WTC11 (cell line): Measurements from ENCODE around the gene IRF8. TPM values are rescaled to one million over a fixed set of nuclear protein-coding genes. Genes with fewer than 3 reads are reported as not detected.

Experiments used
- ATAC-seq: fragments of 200-7000 bp; cut with Tn5 transposase; 2 replicates; pipeline ENCODE4 v1.10.0; 2021; ENCODE audit warnings: mild to moderate bottlenecking, moderate library complexity
- CTCF ChIA-PET: fragments of 300-600 bp; sonication (Branson Sonifier 250); formaldehyde crosslinking; loops from one replicate; lab custom pipeline; 2021; ENCODE audit warnings: antibody characterized with exemption; lab: Charles Lee
- POLR2A ChIA-PET: fragments of 350-600 bp; sonication (Branson Sonifier 250); formaldehyde crosslinking; loops from one replicate; lab custom pipeline; 2021; ENCODE audit warnings: antibody characterized with exemption; lab: Charles Lee
- DNase-seq: peaks from one replicate; pipeline ENCODE4 v3.0.0; 2021; ENCODE audit warnings: low spot score
- H3K27ac Mint-ChIP-seq: 2 replicates; pipeline ENCODE4 v1.8.0; 2021; ENCODE audit warnings: mixed read lengths
- H3K27me3 Mint-ChIP-seq: 2 replicates; pipeline ENCODE4 v1.8.0; 2021; ENCODE audit warnings: low read depth, mild to moderate bottlenecking, moderate library complexity, mixed read lengths
- H3K36me3 Mint-ChIP-seq: 2 replicates; pipeline ENCODE4 v1.8.0; 2021; ENCODE audit warnings: mixed read lengths
- H3K4me1 Mint-ChIP-seq: 2 replicates; pipeline ENCODE4 v1.8.0; 2022; ENCODE audit warnings: mixed read lengths
- H3K4me3 Mint-ChIP-seq: 2 replicates; pipeline ENCODE4 v1.8.0; 2021; ENCODE audit warnings: mild to moderate bottlenecking, moderate library complexity, mixed read lengths
- H3K9me3 Mint-ChIP-seq: 2 replicates; pipeline ENCODE4 v1.8.0; 2021; ENCODE audit warnings: mixed read lengths
- ATF6 ChIP-seq: sonication (generic); formaldehyde crosslinking; IDR thresholded peaks from 2 replicates; pipeline ENCODE4 v1.8.1; 2023; ENCODE audit warnings: mild to moderate bottlenecking, missing genetic modification reagents
- CREM ChIP-seq: sonication (generic); formaldehyde crosslinking; IDR thresholded peaks from 2 replicates; pipeline ENCODE4 v1.8.1; 2022; ENCODE audit warnings: mild to moderate bottlenecking, missing genetic modification reagents, moderate library complexity
- E2F1 ChIP-seq: sonication (generic); formaldehyde crosslinking; IDR thresholded peaks from 2 replicates; pipeline ENCODE4 v1.8.0; 2022; ENCODE audit warnings: mild to moderate bottlenecking, missing genetic modification reagents
- ELF4 ChIP-seq: sonication (generic); formaldehyde crosslinking; IDR thresholded peaks from 2 replicates; pipeline ENCODE4 v1.8.1; 2022; ENCODE audit warnings: low read depth, mild to moderate bottlenecking, moderate library complexity, missing genetic modification reagents
- GABPB1 ChIP-seq: sonication (generic); formaldehyde crosslinking; IDR thresholded peaks from 2 replicates; pipeline ENCODE4 v1.8.1; 2023; ENCODE audit warnings: mild to moderate bottlenecking, missing genetic modification reagents
- HMGXB4 ChIP-seq: sonication (generic); formaldehyde crosslinking; IDR thresholded peaks from 2 replicates; pipeline ENCODE4 v1.8.1; 2023; ENCODE audit warnings: mild to moderate bottlenecking, moderate library complexity, missing genetic modification reagents
- IRF1 ChIP-seq: sonication (generic); formaldehyde crosslinking; IDR thresholded peaks from 2 replicates; pipeline ENCODE4 v1.8.0; 2023; ENCODE audit warnings: missing genetic modification reagents
- NFATC4 ChIP-seq: fragments of 250-450 bp; sonication (Bioruptor Pico); IDR thresholded peaks from 2 replicates; pipeline ENCODE4 v1.9.0; 2021; ENCODE audit warnings: mild to moderate bottlenecking
- NR3C1 ChIP-seq: sonication (generic); formaldehyde crosslinking; conservative IDR thresholded peaks from 2 replicates; pipeline ENCODE4 v1.8.1; 2023; ENCODE audit warnings: low read depth, mild to moderate bottlenecking, missing genetic modification reagents
- TP53 ChIP-seq: sonication (generic); formaldehyde crosslinking; IDR thresholded peaks from 2 replicates; pipeline ENCODE4 v1.8.1; 2023; ENCODE audit warnings: mild to moderate bottlenecking, missing genetic modification reagents
- ZBTB21 ChIP-seq: sonication (generic); formaldehyde crosslinking; IDR thresholded peaks from 2 replicates; pipeline ENCODE4 v1.8.1; 2023; ENCODE audit warnings: mild to moderate bottlenecking, missing genetic modification reagents, borderline replicate concordance
- ZNF396 ChIP-seq: fragments of 250-450 bp; sonication (Bioruptor Pico); IDR thresholded peaks from 2 replicates; pipeline ENCODE4 v1.8.0; 2021; ENCODE audit warnings: mild to moderate bottlenecking, moderate library complexity, borderline replicate concordance
- ZNF416 ChIP-seq: fragments of 250-450 bp; sonication (Bioruptor Pico); IDR thresholded peaks from 2 replicates; pipeline ENCODE4 v1.9.0; 2021; ENCODE audit warnings: mild to moderate bottlenecking, inconsistent platforms
- ZNF512 ChIP-seq: sonication (generic); formaldehyde crosslinking; IDR thresholded peaks from 2 replicates; pipeline ENCODE4 v1.8.1; 2022; ENCODE audit warnings: missing genetic modification reagents, borderline replicate concordance
- ZNF671 ChIP-seq: fragments of 250-450 bp; sonication (Bioruptor Pico); IDR thresholded peaks from 2 replicates; pipeline ENCODE4 v1.8.0; 2021; ENCODE audit warnings: mild to moderate bottlenecking
- total RNA-seq: library from RNA; stranded (reverse); gene quantifications from 3 replicates; pipeline ENCODE4 v1.2.3, GENCODE V29; 2021
- TF ChIP-seq, protein P1 (sequence below): sonication (generic); formaldehyde crosslinking; IDR thresholded peaks from 2 replicates; pipeline ENCODE4 v1.8.1; 2023; ENCODE audit warnings: mild to moderate bottlenecking, missing genetic modification reagents
- TF ChIP-seq, protein P2 (sequence below): sonication (generic); formaldehyde crosslinking; IDR thresholded peaks from 2 replicates; pipeline ENCODE4 v1.8.1; 2022; ENCODE audit warnings: low read depth, mild to moderate bottlenecking, moderate library complexity, missing genetic modification reagents, borderline replicate concordance

The IRF8 gene
- total RNA-seq, 1 experiment from 2014 or later = 1.1 TPM

- peaks cover 4% of the 10 kb centered on the region for H3K4me1 Mint-ChIP-seq
- TF ChIP-seq ZNF671 (CRISPR knock-in tag) = no peak
- no peak for TF ChIP-seq ZNF512 (CRISPR knock-in tag)
- TF ChIP-seq ZBTB21 (CRISPR knock-in tag) = no peak
- TF ChIP-seq NR3C1 = no peak
- TF ChIP-seq GABPB1 = no peak
- TF ChIP-seq, protein P1, sequence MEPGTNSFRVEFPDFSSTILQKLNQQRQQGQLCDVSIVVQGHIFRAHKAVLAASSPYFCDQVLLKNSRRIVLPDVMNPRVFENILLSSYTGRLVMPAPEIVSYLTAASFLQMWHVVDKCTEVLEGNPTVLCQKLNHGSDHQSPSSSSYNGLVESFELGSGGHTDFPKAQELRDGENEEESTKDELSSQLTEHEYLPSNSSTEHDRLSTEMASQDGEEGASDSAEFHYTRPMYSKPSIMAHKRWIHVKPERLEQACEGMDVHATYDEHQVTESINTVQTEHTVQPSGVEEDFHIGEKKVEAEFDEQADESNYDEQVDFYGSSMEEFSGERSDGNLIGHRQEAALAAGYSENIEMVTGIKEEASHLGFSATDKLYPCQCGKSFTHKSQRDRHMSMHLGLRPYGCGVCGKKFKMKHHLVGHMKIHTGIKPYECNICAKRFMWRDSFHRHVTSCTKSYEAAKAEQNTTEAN (CRISPR knock-in tag) = no peak
- no peak for TF ChIP-seq E2F1
- no peak overlapping the region for H3K4me3 Mint-ChIP-seq
- no peaks in the 10 kb centered on the region for H3K36me3 Mint-ChIP-seq
- peaks cover 48% of the 10 kb centered on the region for H3K27me3 Mint-ChIP-seq
- DNase-seq (peak; percentile 37), ATAC-seq (peak; percentile 60)
- no peak overlapping the region for H3K27ac Mint-ChIP-seq
- ChIA-PET CTCF (interaction anchor here (0.8 to 4.2 kb wide), 8 partner anchors 13 to 117 kb away, joined by 3 to 67 read pairs (median 4); no protein-coding TSS in a partner anchor), POLR2A (no interaction called here)
- no peaks in the 10 kb centered on the region for H3K9me3 Mint-ChIP-seq
Observed at GRCh38 chr16:85894266-85894665, 4.7 kb upstream of the IRF8 start.

DNA sequence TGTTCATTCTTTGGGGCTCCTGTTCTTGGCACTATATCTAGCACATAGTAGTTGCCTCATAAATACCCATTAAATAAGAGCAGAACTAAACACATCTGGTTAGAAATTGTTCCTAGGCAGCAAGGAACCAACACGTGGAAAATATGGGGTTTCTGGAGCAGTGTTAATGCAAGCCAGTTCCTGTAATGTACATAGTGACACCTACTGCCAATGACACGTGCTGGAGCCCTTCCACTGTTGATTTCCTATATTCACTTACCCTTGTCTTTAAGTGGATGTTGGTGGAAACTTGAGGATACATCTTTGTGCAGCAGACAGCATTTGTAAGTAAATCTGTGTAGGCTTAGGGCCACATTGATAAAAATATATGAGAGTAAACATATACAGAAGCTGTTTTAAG lies 1.6 kb upstream of the IRF8 start:
- H3K27me3 Mint-ChIP-seq = peaks cover 74% of the 10 kb centered on the region
- ChIA-PET CTCF (interaction anchor here (3.0 kb wide), 2 partner anchors 76 to 78 kb away, joined by 11 to 16 read pairs; no protein-coding TSS in a partner anchor), POLR2A (interaction anchor here (1.1 to 1.2 kb wide), 2 partner anchors 15 to 96 kb away, joined by 3 read pairs; no protein-coding TSS in a partner anchor)
- H3K36me3 Mint-ChIP-seq = no peaks in the 10 kb centered on the region
- no peak overlapping the region for H3K27ac Mint-ChIP-seq
- no peaks in the 10 kb centered on the region for H3K9me3 Mint-ChIP-seq
- peaks cover 4% of the 10 kb centered on the region for H3K4me1 Mint-ChIP-seq
- TF ChIP-seq ZNF416 (CRISPR knock-in tag) (no peak), ZNF396 (CRISPR knock-in tag) (no peak), ELF4 (no peak), NFATC4 (no peak), HMGXB4 (CRISPR knock-in tag) (no peak), ATF6 (CRISPR knock-in tag) (no peak)
- DNase-seq (no peak), ATAC-seq (no peak)
- no peak overlapping the region for H3K4me3 Mint-ChIP-seq

DNA sequence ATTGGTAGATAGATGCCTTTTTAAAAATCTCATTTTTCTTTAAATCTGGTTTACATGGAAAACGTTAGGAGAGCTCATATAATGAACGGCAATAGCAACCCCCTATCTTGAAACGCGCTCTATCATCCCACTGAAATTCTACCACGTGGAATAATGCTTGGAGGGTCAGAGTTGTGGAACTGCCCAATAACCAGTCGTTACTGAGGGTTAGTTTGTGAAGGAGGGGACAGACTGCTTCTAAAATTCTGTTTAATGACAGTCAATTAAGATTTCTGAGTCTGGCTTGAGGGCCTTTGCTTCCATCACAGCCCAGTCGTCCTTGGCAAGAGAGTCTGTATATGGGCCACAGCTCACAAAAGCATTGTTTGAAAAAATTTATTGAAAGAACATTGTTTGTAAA lies 482 bp downstream of the IRF8 start:
- no peak overlapping the region for H3K27ac Mint-ChIP-seq
- TF ChIP-seq E2F1 = no peak
- TF ChIP-seq CREM (CRISPR knock-in tag) = no peak
- TF ChIP-seq, protein P2, sequence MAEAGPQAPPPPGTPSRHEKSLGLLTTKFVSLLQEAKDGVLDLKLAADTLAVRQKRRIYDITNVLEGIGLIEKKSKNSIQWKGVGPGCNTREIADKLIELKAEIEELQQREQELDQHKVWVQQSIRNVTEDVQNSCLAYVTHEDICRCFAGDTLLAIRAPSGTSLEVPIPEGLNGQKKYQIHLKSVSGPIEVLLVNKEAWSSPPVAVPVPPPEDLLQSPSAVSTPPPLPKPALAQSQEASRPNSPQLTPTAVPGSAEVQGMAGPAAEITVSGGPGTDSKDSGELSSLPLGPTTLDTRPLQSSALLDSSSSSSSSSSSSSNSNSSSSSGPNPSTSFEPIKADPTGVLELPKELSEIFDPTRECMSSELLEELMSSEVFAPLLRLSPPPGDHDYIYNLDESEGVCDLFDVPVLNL (CRISPR knock-in tag) = no peak
- TF ChIP-seq TP53 (CRISPR knock-in tag) = no peak
- no peak for TF ChIP-seq IRF1 (CRISPR knock-in tag)
- ATAC-seq = no peak
- H3K4me1 Mint-ChIP-seq = peaks cover 4% of the 10 kb centered on the region
- POLR2A ChIA-PET = no interaction called here
- CTCF ChIA-PET = interaction anchor here (3.0 kb wide), 2 partner anchors 78 to 80 kb away, joined by 11 to 16 read pairs; no protein-coding TSS in a partner anchor
- H3K27me3 Mint-ChIP-seq = peaks cover 71% of the 10 kb centered on the region
- no peaks in the 10 kb centered on the region; the same call in 1 of the 2 replicates for H3K9me3 Mint-ChIP-seq
- DNase-seq = no peak
- H3K4me3 Mint-ChIP-seq = peak overlapping the region; percentile 69
- H3K36me3 Mint-ChIP-seq = no peaks in the 10 kb centered on the region
